ENCODE results near the gene PPP2R5C.

GRCh38 chr14:101790232-101790631 is 28.7 kb downstream of the PPP2R5C start:
- TF ChIP-seq EZH2 (IDR thresholded peaks at IDR 0.05) (no peak), POLR2AphosphoS5 (IDR thresholded peaks at IDR 0.05; ENCODE audit: borderline replicate concordance, low read depth, low read length) (no peak), FOXP2 (optimal IDR thresholded peaks at IDR 0.05; ENCODE audit: control extremely low read depth, extremely low read length, insufficient read depth) (no peak)

All from SK-N-MC (cell line).